Activated CD4-positive, CD25-positive, alpha-beta regulatory T cell (primary cell): ENCODE measurements around the gene AFP.

Experiments used
- DNase-seq, 4 experiments: peaks; one replicate each; lab custom pipeline; 2025; lab: John Stamatoyannopoulos, UW

AFP gene

DNA sequence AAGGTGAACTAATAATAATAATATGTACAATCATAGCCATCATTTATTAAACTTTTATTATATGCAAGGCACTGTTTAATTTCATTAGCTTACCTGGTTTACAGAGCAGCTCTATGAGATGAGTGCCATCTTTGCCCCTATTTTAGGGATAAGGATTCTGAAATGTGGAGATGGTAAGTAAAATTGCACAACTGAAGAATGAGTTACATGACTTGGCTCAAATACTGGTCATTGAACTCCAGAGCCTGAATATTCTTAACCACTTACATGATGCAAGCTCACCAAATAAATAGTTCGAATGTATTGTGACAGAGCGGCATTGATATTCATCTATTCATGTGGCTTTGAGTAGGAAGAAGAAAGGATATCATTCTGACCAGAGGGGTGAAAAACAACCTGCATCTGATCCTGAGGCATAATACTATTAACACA, 20.2 kb upstream of the AFP start:
- no peak for DNase-seq

GRCh38 chr4:73416423-73417087, 19.5 kb upstream of the AFP start:
- DNase-seq = no peak

DNA sequence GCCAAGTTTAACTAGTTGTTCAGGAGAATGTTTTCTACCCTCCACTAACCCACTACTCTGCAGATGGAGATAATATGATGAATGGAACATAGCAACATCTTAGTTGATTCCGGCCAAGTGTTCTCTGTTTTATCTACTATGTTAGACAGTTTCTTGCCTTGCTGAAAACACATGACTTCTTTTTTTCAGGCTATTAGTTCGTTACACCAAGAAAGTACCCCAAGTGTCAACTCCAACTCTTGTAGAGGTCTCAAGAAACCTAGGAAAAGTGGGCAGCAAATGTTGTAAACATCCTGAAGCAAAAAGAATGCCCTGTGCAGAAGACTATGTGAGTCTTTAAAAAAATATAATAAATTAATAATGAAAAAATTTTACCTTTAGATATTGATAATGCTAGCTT, 18.7 kb upstream of the AFP start:
- no peak for DNase-seq

GRCh38 chr4:73417973-73418372, 18.0 kb upstream of the AFP start:
- DNase-seq = no peak

DNA sequence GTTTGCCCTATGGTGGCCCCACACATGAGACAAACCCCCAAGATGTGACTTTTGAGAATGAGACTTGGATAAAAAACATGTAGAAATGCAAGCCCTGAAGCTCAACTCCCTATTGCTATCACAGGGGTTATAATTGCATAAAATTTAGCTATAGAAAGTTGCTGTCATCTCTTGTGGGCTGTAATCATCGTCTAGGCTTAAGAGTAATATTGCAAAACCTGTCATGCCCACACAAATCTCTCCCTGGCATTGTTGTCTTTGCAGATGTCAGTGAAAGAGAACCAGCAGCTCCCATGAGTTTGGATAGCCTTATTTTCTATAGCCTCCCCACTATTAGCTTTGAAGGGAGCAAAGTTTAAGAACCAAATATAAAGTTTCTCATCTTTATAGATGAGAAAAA, 17.3 kb upstream of the AFP start:
- no peak for DNase-seq

GRCh38 chr4:73419106-73420038, 16.6 kb upstream of the AFP start:
- no peak for DNase-seq

DNA sequence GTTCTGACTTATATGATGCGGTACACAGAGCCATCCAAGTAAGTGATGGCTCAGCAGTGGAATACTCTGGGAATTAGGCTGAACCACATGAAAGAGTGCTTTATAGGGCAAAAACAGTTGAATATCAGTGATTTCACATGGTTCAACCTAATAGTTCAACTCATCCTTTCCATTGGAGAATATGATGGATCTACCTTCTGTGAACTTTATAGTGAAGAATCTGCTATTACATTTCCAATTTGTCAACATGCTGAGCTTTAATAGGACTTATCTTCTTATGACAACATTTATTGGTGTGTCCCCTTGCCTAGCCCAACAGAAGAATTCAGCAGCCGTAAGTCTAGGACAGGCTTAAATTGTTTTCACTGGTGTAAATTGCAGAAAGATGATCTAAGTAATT, 15.4 kb upstream of the AFP start:
- no peak for DNase-seq

GRCh38 chr4:73421708-73422457, 14.1 kb upstream of the AFP start:
- no peak for DNase-seq

- DNase-seq = no peak
These were observed 13.6 kb upstream of the AFP start for GRCh38 chr4:73422458-73422752.

- no peak for DNase-seq
These were observed 12.8 kb upstream of the AFP start for GRCh38 chr4:73423184-73423583.

GRCh38 chr4:73426666-73427065, 9.4 kb upstream of the AFP start:
- no peak for DNase-seq

DNA sequence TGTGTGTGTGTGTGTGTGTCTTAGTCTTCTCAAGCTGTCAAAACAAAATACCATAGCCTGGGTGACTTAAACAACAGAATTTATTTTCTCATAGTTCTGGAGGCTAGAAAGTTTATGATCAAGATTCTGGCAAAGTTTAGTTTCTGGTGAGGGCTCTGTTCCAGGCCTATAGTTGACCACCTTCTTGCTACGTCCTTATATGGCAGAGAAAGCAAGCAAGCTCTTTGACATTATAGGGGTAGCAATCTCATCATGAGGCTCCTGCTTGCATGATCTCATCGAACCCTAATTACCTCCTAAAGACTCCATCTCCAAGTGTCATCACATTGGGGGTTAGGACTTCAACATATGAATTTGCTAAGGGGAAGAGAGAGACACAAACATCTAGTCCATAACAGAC, 6.9 kb upstream of the AFP start:
- no peak for DNase-seq

DNA sequence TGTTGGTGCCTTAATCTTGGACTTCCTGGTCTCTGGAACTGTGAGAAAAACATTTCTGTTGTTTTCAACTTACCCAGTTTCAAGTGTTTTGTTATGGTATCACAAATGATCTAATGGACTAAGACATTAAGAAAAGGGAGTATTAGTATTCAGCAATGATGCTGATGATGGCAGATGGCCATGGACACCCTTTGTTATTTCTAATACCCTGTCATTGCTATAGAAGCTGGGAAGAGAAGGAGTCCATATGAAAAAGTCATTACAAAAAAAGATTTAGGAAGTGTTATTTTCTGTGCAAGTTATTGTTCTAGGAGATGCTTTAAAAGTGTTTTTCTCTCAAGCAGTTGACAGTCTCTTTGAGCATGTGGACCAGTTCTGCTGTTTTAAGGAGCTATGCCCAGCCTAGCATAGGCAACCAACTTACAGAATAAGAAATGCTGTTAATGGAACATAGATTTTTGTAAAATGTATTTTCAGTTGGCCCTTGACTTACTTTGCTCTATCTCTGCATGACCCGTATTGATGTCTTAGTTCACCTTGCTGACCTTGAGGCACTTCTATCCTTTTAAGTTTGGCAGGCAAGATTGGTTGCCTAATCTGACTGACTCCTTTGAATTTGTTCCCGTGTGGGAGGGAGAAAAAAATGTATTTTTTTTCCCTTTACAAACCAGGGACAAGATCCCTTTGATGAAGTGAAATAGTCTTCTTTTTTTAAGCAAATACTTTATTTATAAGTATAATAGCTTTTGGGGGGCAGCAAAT, 6.0 kb upstream of the AFP start:
- DNase-seq = no peak

GRCh38 chr4:73431813-73432168, 4.2 kb upstream of the AFP start:
- no peak for DNase-seq

GRCh38 chr4:73432169-73433000, 3.6 kb upstream of the AFP start:
- DNase-seq = no peak

GRCh38 chr4:73433140-73433539, 2.9 kb upstream of the AFP start:
- DNase-seq = no peak

- no peak for DNase-seq
These were observed 1.7 kb upstream of the AFP start for GRCh38 chr4:73434311-73434710.

DNA sequence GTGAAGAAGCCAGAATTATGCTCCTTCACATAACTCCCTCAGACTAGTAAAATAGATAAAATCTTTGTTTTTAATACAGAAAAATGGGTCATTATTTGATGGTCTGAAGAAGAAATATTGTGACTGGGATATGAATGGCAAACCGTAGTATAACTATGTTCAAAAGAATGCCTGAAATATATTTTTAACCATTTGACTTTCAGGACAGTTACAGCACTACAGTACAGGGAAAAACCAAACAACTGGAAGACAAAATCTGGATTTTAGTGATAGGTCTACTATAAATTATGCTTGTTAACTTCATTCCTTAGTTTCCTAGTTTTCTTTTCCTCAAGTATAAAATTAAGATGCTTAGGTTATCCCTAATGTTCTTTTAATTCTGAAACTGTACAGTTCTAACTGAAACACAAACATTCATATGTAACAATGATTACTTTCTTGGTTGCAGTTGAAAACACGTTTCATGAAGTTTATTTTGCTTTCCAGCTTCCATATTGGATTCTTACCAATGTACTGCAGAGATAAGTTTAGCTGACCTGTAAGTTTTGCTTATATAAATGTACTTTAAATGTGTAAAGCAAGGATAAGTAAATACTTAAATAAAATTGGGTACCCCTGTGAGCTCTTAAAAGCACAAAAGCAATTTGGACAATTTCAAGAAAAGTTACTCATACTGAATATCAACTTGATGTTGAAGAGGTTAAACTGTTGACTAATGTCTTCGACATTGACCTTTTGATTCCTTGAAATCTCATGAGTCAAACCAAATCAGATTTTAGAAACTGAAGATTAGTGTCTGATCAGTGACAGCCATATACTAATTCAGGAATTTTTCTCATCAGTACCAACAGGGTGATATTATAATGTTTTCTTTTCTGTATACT, 895 bp downstream of the AFP start:
- DNase-seq = no peak

- DNase-seq = no peak
These were observed 1.5 kb downstream of the AFP start for GRCh38 chr4:73437558-73437956.

DNA sequence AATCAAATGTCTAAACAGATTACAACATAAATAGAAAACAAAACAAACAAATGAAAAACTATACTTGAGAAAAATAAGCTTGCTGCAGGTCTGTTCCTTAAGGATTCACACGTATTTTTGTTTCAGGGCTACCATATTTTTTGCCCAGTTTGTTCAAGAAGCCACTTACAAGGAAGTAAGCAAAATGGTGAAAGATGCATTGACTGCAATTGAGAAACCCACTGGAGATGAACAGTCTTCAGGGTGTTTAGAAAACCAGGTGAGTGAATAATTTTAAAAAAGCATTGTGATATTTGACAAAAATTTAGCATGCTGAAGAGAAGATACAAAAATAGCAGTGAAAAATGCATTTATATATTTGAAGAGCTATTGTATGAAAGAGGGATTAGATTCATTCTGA, 2.0 kb downstream of the AFP start:
- DNase-seq = no peak
